NCI-H446 treated with DMSO at 0.1 percent for 48 hours (cell line): Measurements from ENCODE around the gene MPV17L.
"Not testable (repeated sequence)": the region's sequence is repeated elsewhere in the genome, so short reads cannot be mapped to it uniquely, and the experiment has no call there.

Experiments used
- DNase-seq: peaks from one replicate; lab custom pipeline; 2025; lab: John Stamatoyannopoulos, UW

Gene MPV17L

GRCh38 chr16:15451098-15451731, 55.7 kb downstream of the MPV17L start:
- DNase-seq: no peak

- no peak for DNase-seq
Observed at GRCh38 chr16:15452246-15452855, 56.8 kb downstream of the MPV17L start.

- DNase-seq: not testable (repeated sequence)
Observed at GRCh38 chr16:15453296-15453695, 57.7 kb downstream of the MPV17L start.

- not testable (repeated sequence) for DNase-seq
Observed at GRCh38 chr16:15454933-15455332, 59.4 kb downstream of the MPV17L start.

DNA sequence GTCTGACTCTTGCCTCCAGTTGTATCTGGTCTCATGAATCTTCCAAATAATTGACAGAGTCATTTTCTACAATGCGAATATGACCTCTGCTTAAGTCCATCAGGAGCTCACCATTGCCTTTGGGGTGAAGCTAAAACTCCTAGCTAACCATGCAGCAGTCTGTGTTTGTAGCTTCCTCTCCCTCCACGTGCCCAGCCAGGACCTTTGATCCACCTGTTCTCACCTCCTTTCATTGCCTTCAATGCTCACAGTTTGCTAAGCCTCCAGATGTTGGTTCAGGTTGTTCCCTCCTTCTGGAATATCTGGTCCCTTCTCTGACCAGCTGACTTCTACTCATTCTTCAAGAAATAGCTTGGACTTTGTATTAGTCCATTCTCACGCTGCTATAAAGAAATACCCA, 61.8 kb downstream of the MPV17L start:
- no peak for DNase-seq

DNA sequence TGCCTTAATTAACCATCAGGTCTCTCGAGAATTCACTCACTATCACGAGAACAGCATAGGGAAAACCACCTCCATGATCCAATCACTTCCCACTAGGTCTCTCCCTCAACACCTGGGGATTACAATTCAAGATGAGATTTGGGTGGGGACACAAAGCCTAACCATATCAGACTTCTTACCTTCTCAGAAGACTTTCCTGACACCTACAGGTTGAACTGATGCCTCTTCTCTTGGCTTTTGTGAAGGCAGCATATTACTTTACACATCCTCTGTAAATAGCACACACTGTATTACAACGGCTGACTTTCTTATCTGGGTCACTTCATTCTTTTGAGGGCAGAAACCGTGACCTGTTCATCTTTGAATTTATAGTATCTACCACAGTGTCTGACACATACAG, 62.4 kb downstream of the MPV17L start:
- DNase-seq: no peak

DNA sequence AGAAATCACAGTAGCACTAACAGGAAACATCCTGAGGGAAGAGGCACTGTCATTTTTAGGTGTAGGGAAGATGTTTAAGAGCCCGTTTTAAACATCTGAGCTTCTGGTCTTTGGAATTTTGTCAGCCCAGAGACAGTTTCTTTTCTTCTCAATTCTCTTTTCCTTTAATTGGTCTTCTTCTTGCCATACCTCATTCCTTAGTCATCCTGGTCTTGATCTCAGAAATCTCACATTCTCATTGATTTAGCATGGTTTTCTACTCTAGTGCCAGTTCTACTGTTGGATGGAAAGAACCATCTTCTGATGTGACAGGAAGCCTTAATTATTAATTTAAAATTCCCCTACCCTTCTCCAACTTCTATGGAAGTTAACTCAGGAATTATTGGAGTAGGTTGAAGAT, 64.2 kb downstream of the MPV17L start:
- DNase-seq: no peak

DNA sequence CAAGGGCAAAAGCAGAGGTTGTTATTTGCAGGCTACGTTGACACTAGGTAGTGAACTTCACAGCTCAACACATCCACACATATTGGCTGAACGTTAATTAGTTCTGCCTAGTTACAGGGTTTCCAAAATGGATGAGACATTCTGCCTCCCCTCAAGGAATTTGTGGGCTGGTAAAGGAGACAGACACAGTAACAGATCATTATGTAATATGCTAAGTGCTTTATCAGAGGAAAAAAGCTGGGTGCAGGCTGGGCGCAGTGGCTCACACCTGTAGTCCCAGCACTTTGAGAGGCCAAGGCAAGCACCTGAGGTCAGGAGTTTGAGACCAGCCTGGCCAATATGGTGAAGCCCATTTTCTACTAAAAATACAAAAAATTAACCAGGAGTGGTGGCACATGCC, 65.0 kb downstream of the MPV17L start:
- no peak for DNase-seq

DNA sequence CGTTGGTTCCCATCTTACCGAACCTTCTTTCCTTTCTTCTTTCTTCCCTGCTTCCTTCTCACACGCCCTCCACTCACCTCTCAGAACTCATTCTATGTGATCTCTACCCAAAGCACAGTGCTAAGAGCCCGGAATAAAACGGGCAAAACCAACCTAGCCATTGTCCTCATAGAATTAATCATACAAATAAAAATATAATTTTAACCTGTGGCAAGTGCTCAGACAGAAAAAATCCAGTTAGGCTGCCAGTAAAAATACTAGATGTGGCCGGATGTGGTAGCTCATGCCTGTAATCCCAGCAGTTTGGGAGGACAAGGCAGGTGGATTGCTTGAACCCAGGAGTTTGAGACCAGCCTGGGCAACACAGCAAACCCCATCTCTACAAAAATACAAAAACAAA, 65.8 kb downstream of the MPV17L start:
- DNase-seq: no peak
